ENCODE data around the gene SCYGR6. TPM values are rescaled to one million over a fixed set of nuclear protein-coding genes. Genes with fewer than 3 reads are reported as not detected.
A peak's percentile ranks its signal among the peaks of the same experiment; 100 is the strongest.

SCYGR6 gene, protein sequence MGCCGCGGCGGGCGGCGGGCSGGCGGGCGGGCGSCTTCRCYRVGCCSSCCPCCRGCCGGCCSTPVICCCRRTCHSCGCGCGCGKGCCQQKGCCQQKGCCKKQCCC
- total RNA-seq (2013): not detected
- polyA plus RNA-seq (not detected), polyA minus RNA-seq (not detected in 2 replicates), total RNA-seq (0 to 0.06 (median 0) reads per million in 11 experiments)

- Histone ChIP-seq H4K20me1 (ENCODE audit: insufficient read depth, low read length) (no peaks in the 10 kb centered on the region), H3K4me3 (replicated peaks in 1 of 3; ENCODE audit: low read depth in 2 of 3, low read length in 3 of 3) (no peak within 1 kb of the TSS), H3K27me3 (ENCODE audit: control insufficient read depth in 2 of 2, insufficient read depth in 2 of 2, low read length in 2 of 2) (no peaks in the 10 kb centered on the region), H3K36me3 (replicated peaks in 1 of 2; ENCODE audit: control insufficient read depth in 1 of 2, insufficient read depth in 2 of 2, low read length in 2 of 2) (no peaks in the 10 kb centered on the region), H2AFZ (ENCODE audit: insufficient read depth, low read depth, low read length, poor library complexity, severe bottlenecking) (no peak within 1 kb of the TSS), H3K79me2 (ENCODE audit: insufficient read depth, low read length) (no peaks in the 10 kb centered on the region), H3K4me1 (ENCODE audit: control insufficient read depth in 1 of 2, insufficient read depth in 2 of 2, low read length in 2 of 2) (no peaks in the 10 kb centered on the region), H3K9ac (ENCODE audit: insufficient read depth, low read length, poor library complexity, severe bottlenecking) (no peak within 1 kb of the TSS), H3K9me3 (replicated peaks in 1 of 2; ENCODE audit: control insufficient read depth in 1 of 2, insufficient read depth in 1 of 2, low read length in 2 of 2) (no peaks in the 10 kb centered on the region), H3K27ac (ENCODE audit: low read depth in 1 of 2, low read length in 2 of 2) (no peak within 1 kb of the TSS), H3K4me2 (replicated peaks; ENCODE audit: extremely low read depth, low read length, poor library complexity, severe bottlenecking) (no peak within 1 kb of the TSS)
- Mint-ChIP-seq H3K36me3 (no peaks in the 10 kb centered on the region), H3K4me1 (peaks cover 4% of the 10 kb centered on the region), H3K27me3 (ENCODE audit: low read depth in 3 of 3) (peaks cover 5 to 7% (median 7%) of the 10 kb centered on the region in 3 donors), H3K4me3 (no peak within 1 kb of the TSS), H3K27ac (peak within 1 kb of the TSS in 1 of 7 donors; percentile 35), H3K9me3 (no peaks in the 10 kb centered on the region)
- peak in 1 of 3 donors; percentile 12 for DNase-seq
- TF ChIP-seq CTCF (IDR thresholded peaks at IDR 0.05): no peak
- intact Hi-C loops (cut with micrococcal nuclease): no loop called here
- WGBS (ENCODE audit: insufficient coverage): 100% methylated on average over 1 of the region's 15 CpGs
Measured at GRCh38 chr2:227724394-227725039, at the start of gene SCYGR6. TSS of gene SCYGR6 (minus strand) at chr2:227724757. CDS start at chr2:227724757, 0 bp downstream.

- H3K4me1 Mint-ChIP-seq: peaks cover 2% of the 10 kb centered on the region
- intact Hi-C loops (cut with micrococcal nuclease): no loop called here
Measured at GRCh38 chr2:227774011-227774624, 49.6 kb upstream of the SCYGR6 start.

More at GRCh38 chr2:227774011-227774624, 49.6 kb upstream of the SCYGR6 start:
- Histone ChIP-seq H3K9me3 (replicated peaks in 1 of 2; ENCODE audit: control insufficient read depth in 1 of 2, insufficient read depth in 1 of 2, low read length in 2 of 2) (no peaks in the 10 kb centered on the region), H3K27ac (ENCODE audit: low read depth in 1 of 2, low read length in 2 of 2) (no peak overlapping the region), H3K4me3 (replicated peaks in 1 of 3; ENCODE audit: low read depth in 2 of 3, low read length in 3 of 3) (no peak overlapping the region), H2AFZ (ENCODE audit: insufficient read depth, low read depth, low read length, poor library complexity, severe bottlenecking) (no peak overlapping the region), H3K79me2 (ENCODE audit: insufficient read depth, low read length) (no peaks in the 10 kb centered on the region), H3K36me3 (replicated peaks in 1 of 2; ENCODE audit: control insufficient read depth in 1 of 2, insufficient read depth in 2 of 2, low read length in 2 of 2) (no peaks in the 10 kb centered on the region), H4K20me1 (ENCODE audit: insufficient read depth, low read length) (no peaks in the 10 kb centered on the region), H3K4me2 (replicated peaks; ENCODE audit: extremely low read depth, low read length, poor library complexity, severe bottlenecking) (no peak overlapping the region), H3K4me1 (ENCODE audit: control insufficient read depth in 1 of 2, insufficient read depth in 2 of 2, low read length in 2 of 2) (no peaks in the 10 kb centered on the region), H3K27me3 (ENCODE audit: control insufficient read depth in 2 of 2, insufficient read depth in 2 of 2, low read length in 2 of 2) (no peaks in the 10 kb centered on the region), H3K9ac (ENCODE audit: insufficient read depth, low read length, poor library complexity, severe bottlenecking) (no peak overlapping the region)
- Mint-ChIP-seq H3K9me3 (peaks cover 0 to 6% (median 0%) of the 10 kb centered on the region in 7 donors), H3K4me3 (no peak overlapping the region), H3K27ac (no peak overlapping the region), H3K36me3 (no peaks in the 10 kb centered on the region), H3K27me3 (ENCODE audit: low read depth in 3 of 3) (peaks cover 2 to 6% (median 2%) of the 10 kb centered on the region in 3 donors)
- TF ChIP-seq CTCF (IDR thresholded peaks at IDR 0.05): peak; percentile 42
- WGBS (ENCODE audit: insufficient coverage): 88% methylated on average over 8 of the region's 15 CpGs
- peak in 2 of 3 donors; percentile 36 to 42 for DNase-seq
